ENCODE measurements around the gene CDNF.

GRCh38 chr10:14837003-14837756 lies 657 bp downstream of the CDNF start:
- TF ChIP-seq PKNOX1 (IDR thresholded peaks at IDR 0.05) (no peak), MAX (IDR thresholded peaks at IDR 0.05; ENCODE audit: low read depth, low read length) (no peak), POLR2AphosphoS5 (IDR thresholded peaks at IDR 0.05; ENCODE audit: low read length) (no peak), IKZF2 (IDR thresholded peaks at IDR 0.05) (0 out of 4 replicates have a peak, but pooled peaks of 1 of the 2 experiments have one; percentile 13), ASH2L (IDR thresholded peaks at IDR 0.05; ENCODE audit: borderline replicate concordance, low read depth) (no peak), CEBPB (IDR thresholded peaks at IDR 0.05; ENCODE audit: borderline replicate concordance in 1 of 2, low read depth in 2 of 2, low read length in 2 of 2) (no peak), CTCF (IDR thresholded peaks at IDR 0.05 in 2 of 3, conservative IDR thresholded peaks at IDR 0.05 in 1 of 3; ENCODE audit: control insufficient read depth in 2 of 3, extremely low read depth in 1 of 3, insufficient read depth in 1 of 3, low read depth in 3 of 3, low read length in 3 of 3) (no peak), GABPA (IDR thresholded peaks at IDR 0.05; ENCODE audit: low read depth) (no peak), KDM1A (IDR thresholded peaks at IDR 0.05; ENCODE audit: borderline replicate concordance) (no peak), SP1 (IDR thresholded peaks at IDR 0.05; ENCODE audit: low read depth, low read length) (no peak)
